HG03139 (cell line): ENCODE measurements around the gene INPP4B.

Experiments
- ATAC-seq: cut with Tn5 transposase; IDR thresholded peaks from one replicate; pipeline ENCODE4 v1.9.1; 2021; ENCODE audit not compliant: unreplicated experiment

Gene INPP4B

DNA sequence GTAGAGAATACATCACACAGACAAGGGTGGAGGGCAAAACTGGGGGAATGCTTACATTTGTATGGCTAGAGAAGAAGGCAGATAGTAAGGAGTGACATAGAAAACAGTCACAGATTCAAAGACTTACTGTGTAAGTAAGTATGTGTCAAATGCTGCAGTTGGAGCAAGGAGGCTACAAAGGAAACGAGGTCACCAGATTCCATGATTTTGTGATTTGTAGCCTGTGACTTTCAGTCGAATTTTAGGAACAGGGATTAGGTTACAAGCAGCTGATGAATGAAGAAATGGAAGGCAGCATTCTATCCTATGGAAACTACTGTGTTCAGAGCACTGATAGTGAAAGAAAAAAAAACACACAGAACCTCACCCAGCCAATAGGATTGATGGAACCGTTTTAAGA, 801.8 kb downstream of the INPP4B start:
- ATAC-seq = no peak

DNA sequence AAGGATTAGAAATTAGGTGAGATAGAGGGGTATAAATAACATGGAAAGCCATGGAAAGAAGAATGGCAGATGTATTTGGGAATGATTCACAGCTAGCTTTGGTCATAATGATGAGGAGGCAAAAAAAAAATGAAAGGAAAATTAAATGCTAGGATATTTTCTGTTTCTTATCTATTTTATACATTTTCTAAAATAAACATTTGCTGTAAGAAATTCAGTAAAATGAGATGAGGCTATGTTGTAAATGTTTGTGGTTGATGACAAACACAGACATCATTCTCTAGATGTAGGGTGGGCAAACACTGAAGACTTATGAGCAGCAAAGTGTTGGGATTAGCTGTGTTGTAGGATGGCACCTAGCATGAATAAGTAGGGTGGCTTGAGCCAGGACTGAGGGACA, 802.6 kb downstream of the INPP4B start:
- no peak for ATAC-seq

- no peak for ATAC-seq
These were observed 804.3 kb downstream of the INPP4B start for GRCh38 chr4:142041788-142042187.

DNA sequence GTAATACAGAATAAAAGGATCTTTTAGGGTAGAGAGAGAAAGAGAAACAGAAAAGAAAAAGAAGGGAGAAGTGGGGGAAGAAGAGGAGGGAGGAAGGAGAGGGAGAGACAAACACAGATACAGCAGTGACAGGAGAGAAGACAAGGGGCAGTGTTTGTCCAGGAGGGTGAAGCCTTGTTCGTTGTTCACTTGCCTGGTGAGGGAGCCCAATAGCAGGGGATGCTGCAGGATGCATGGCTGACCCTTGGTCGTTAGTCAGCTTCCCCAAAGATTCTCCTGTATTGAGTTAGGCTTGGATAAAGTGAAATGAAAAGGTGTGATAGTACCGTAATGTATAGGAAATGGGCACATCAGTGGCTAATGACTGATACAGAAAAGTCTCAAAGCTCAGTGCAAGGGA, 806.1 kb downstream of the INPP4B start:
- ATAC-seq = no peak

DNA sequence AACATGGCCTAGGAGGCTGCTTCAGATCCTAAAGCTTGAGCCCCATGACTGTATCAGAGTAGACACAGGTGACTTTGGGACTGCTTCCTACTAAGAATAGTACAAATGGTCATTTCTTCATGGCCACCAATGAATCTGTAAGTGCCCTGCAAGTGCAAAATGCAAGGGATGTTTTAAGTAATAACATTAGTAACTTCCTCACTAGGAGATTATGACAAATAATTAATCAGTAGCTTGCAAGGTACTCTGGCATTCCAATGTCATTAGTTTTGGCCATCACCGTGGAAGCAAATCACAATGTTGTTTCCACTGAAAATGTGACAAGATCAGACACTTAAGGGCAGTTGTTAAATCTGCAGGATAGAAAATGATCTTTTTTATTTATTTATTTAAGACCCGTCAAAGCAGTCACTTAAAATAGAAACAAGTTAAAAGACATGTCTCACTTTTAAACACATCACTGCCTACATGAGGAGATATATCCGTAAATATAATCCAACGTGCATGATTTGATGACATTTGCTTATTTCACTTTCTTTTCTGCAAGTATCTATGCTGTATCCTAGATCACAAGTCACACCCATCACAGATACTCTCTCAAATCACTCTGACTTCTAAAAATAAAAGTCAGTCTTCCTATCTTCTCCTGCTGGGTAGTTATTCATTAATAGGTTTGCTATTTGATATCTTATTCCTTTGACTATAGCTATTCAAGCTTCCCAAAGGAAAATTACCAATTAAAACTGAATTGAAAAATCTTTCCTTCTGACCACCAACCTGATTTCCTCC, 809.1 kb downstream of the INPP4B start:
- no peak for ATAC-seq

DNA sequence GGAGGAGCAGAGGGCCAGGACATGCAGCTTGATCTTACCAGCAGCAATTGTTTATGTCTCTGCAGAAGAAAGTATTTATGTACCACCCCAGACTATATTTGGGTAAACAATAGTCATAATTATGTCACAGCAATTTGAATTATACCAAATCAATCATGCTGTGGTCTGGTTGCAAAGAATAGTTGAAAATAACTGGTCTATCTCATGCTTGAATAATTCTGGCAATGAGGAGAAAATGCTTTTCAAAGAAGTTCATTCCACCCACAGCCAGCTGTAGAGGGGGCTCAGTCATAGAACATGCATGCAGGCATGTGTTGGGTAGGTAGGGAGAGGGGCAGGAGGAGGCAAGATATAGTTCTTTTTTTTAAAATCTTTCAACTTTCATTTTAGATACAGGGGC, 810.5 kb downstream of the INPP4B start:
- no peak for ATAC-seq

DNA sequence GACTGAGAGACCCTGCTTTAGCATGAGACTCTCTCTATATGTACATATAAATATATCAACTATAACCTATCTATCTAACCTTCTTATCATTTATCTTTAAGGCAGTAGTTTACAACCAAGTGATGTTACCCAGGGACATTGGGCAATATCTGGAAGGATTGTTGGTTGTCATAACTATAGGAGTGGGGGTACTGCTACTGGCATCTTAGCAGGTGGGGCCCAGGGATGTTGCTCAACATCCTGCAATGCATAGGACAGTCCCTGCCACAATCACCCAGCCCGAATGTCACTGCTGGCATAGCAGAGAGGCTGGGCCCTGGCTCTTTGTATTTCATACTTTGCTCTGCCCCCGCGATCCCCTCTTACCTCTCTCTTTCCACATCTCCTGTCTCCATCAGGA, 812.0 kb downstream of the INPP4B start:
- no peak for ATAC-seq

DNA sequence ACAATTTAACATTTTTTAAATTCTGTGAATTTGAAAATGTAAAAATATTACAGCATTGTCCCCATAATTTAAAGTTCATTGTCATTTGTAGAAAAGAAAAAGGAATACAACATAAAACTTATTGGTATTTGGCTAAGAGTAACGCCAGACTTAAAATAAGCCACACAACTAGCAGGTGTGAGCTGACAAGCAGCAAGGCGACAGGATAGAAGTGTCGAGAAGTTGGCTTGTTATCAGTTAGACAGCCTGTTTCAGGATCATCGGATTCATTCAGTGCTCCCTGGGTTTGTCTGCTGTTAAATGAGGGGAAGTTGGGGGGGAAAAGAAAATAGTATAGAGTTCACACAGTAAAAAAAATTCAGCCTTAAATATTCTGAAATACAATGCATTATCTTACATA, 816.1 kb downstream of the INPP4B start:
- no peak for ATAC-seq

DNA sequence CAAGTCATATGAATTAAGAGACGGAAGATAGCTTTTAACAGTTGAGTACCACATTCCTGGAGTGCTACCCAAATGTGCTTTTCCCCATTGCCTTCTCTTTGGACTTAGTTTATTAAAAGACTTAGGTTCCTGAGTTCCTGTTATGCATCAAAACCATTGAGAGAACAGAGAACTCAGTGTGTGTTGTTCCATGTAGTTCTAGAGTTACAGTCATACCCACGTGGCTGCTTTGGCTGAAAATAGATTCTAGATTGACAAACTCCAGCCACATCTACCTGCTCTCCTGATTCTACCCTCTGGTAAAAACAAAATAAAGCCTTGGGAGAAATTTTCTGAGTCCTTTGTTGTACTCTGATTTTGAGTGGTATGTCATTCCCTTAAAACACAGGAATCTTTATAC, 824.3 kb downstream of the INPP4B start:
- ATAC-seq = no peak

DNA sequence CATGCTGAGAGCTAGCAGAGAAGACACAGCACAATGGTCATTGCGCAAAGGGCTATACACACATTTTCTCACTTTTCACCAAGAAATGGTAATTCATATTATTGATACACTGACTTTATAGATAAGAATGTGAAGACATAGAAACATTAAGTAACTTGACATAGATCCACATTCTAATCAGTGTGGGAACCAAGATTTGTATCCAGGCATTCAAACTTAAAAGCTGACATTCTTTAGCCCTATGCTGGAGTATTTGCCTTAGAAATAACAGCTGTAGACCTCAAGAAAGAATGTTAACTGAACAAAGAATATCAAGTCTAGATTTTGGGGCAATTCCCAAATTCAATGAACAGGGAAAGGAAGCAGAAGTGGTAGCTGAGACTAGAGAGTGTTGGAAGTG, 824.9 kb downstream of the INPP4B start:
- no peak for ATAC-seq

- ATAC-seq = no peak
These were observed 830.1 kb downstream of the INPP4B start for GRCh38 chr4:142016031-142016430.

GRCh38 chr4:142009751-142010150, 836.4 kb downstream of the INPP4B start:
- no peak for ATAC-seq

DNA sequence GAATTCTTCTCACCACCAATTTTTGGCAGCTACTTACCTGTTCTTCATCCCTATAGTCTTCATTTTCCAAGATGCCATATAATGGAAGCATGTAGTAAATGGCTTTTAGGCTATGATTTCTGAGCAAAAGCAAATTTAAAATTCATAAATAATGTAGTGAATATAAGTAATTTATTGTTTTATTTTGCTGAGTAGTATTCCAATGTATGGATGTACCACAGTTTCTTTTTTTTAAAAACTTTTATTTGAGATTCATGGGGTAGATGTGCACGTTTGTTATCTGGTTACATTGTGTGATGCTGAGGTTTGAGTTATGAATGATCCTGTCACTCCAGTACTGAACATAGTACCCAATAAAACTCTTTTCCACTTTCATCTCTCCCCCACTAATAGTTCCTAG, 840.6 kb downstream of the INPP4B start:
- ATAC-seq = no peak

GRCh38 chr4:141999446-142000143, 846.5 kb downstream of the INPP4B start:
- no peak for ATAC-seq

- ATAC-seq = no peak
These were observed 851.0 kb downstream of the INPP4B start for GRCh38 chr4:141995056-141995455.

DNA sequence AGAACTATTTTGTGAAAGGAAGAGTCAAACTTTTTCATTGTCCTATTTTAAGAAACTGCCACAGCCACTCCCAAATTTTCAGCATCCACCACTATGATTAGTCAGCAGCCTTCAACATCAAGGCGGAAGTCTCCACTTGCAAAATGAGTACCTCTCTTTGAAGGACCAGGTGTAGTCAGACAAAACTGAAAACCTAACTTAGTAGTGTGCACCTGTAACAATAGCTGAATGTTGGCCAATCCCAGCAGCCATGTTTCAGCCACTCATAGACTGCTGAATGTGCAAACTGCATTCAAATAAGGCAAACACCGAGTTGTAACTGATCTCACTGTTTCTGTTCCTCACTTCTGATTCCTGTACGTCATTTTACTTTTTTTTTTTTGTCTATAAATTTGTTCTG, 868.7 kb downstream of the INPP4B start:
- no peak for ATAC-seq
